ENCODE measurements around the gene AOPEP. TPM values are rescaled to one million over a fixed set of nuclear protein-coding genes. Genes with fewer than 3 reads are reported as not detected.

Gene AOPEP
- total RNA-seq, 1 donor from 2014 or later: 175 TPM

- Histone ChIP-seq H3K36me3 (peaks cover 64% of the 10 kb centered on the region), H3K4me3 (peak overlapping the region; percentile 20), H3K27ac (replicated peaks) (peak overlapping the region; percentile 57), H3K4me1 (peaks cover 100% of the 10 kb centered on the region), H3K9me3 (replicated peaks) (no peaks in the 10 kb centered on the region), H3K27me3 (ENCODE audit: low read depth) (no peaks in the 10 kb centered on the region)
- no peak for DNase-seq
- TF ChIP-seq, protein P1, sequence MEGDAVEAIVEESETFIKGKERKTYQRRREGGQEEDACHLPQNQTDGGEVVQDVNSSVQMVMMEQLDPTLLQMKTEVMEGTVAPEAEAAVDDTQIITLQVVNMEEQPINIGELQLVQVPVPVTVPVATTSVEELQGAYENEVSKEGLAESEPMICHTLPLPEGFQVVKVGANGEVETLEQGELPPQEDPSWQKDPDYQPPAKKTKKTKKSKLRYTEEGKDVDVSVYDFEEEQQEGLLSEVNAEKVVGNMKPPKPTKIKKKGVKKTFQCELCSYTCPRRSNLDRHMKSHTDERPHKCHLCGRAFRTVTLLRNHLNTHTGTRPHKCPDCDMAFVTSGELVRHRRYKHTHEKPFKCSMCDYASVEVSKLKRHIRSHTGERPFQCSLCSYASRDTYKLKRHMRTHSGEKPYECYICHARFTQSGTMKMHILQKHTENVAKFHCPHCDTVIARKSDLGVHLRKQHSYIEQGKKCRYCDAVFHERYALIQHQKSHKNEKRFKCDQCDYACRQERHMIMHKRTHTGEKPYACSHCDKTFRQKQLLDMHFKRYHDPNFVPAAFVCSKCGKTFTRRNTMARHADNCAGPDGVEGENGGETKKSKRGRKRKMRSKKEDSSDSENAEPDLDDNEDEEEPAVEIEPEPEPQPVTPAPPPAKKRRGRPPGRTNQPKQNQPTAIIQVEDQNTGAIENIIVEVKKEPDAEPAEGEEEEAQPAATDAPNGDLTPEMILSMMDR (IDR thresholded peaks at IDR 0.05; ENCODE audit: borderline replicate concordance): no peak
- intact Hi-C loops (cut with micrococcal nuclease): no loop called here
These were observed 286.4 kb downstream of the AOPEP start for GRCh38 chr9:95012902-95013301.

DNA sequence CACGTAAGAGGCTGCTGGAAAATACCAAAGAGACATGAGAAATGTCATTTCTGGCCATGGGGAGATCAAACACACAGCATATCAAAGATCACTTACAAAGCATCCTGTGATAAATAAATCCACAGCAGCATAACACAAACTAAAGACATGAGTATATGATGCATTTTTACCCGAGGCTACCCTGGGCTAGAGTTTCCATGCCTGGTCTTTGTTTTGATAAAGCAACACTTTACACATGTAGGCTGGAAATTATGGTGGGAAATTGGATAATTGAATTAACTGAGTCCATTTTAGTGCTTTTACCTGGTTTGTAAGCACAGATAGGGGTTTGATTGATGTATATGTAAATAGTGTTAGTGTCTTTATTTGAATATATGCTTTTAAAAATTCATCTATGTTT is 288.4 kb downstream of the AOPEP start:
- Histone ChIP-seq H3K27ac (replicated peaks) (peak overlapping the region; percentile 57), H3K4me3 (no peak overlapping the region), H3K27me3 (ENCODE audit: low read depth) (no peaks in the 10 kb centered on the region), H3K4me1 (peaks cover 100% of the 10 kb centered on the region), H3K36me3 (peaks cover 66% of the 10 kb centered on the region), H3K9me3 (replicated peaks) (no peaks in the 10 kb centered on the region)
- DNase-seq: no peak
- TF ChIP-seq, protein P1 (IDR thresholded peaks at IDR 0.05; ENCODE audit: borderline replicate concordance): no peak
- intact Hi-C loops (cut with micrococcal nuclease): no loop called here

GRCh38 chr9:95015569-95015968 is 289.1 kb downstream of the AOPEP start:
- Histone ChIP-seq H3K27me3 (ENCODE audit: low read depth) (no peaks in the 10 kb centered on the region), H3K36me3 (peaks cover 67% of the 10 kb centered on the region), H3K4me1 (peaks cover 100% of the 10 kb centered on the region), H3K4me3 (no peak overlapping the region), H3K9me3 (replicated peaks) (no peaks in the 10 kb centered on the region), H3K27ac (replicated peaks) (peak overlapping the region; percentile 84)
- TF ChIP-seq, protein P1 (IDR thresholded peaks at IDR 0.05; ENCODE audit: borderline replicate concordance): no peak
- DNase-seq: no peak
- intact Hi-C loops (cut with micrococcal nuclease): no loop called here

DNA sequence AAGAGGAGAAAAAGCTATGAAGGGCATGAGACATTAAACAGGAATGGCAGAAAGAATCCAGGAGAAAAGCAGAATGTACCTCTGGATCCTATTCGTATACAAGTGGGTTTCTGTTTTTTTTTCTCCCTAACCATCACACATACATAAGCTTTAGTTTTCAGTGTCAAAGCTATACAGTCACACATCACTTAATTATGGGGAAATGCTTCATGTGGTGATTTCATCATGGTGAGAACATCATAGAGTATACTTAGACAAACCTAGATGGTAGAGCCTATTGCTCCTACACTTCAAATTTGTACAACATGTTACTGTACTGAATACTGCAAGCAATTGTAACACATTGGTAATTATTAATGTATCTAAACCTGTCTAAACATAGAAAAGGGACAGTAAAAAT is 290.6 kb downstream of the AOPEP start:
- no peak for DNase-seq
- H3K9me3 ChIP-seq (replicated peaks): no peaks in the 10 kb centered on the region
- intact Hi-C loops (cut with micrococcal nuclease): no loop called here
- peaks cover 75% of the 10 kb centered on the region for H3K36me3 ChIP-seq
- H3K27ac ChIP-seq (replicated peaks): peak overlapping the region; percentile 84
- peak overlapping the region; percentile 46 for H3K4me3 ChIP-seq
- TF ChIP-seq, protein P1 (IDR thresholded peaks at IDR 0.05; ENCODE audit: borderline replicate concordance): no peak
- H3K27me3 ChIP-seq (ENCODE audit: low read depth): no peaks in the 10 kb centered on the region
- H3K4me1 ChIP-seq: peaks cover 100% of the 10 kb centered on the region

DNA sequence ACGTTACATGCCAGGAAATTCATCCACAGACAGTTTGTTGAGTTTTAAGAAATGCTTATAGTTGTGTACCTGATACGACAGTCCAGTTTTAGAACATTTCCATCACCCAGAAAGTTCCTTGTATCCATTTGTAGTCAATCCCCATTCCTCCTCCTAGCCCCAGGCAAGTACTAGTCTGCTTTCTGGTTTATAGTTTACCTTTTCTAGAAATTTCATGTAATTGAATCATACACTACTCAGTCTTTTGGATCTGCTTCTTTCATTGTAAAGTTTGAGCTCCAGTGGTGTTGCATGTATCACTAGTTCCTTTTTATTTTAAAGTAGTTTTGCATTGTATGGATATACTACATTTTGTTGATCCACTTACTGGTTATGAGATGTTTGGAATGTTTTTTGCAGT is 291.2 kb downstream of the AOPEP start:
- peak overlapping the region; percentile 46 for H3K4me3 ChIP-seq
- intact Hi-C loops (cut with micrococcal nuclease): no loop called here
- no peak for DNase-seq
- peaks cover 100% of the 10 kb centered on the region for H3K4me1 ChIP-seq
- H3K27me3 ChIP-seq (ENCODE audit: low read depth): no peaks in the 10 kb centered on the region
- TF ChIP-seq, protein P1 (IDR thresholded peaks at IDR 0.05; ENCODE audit: borderline replicate concordance): no peak
- peaks cover 75% of the 10 kb centered on the region for H3K36me3 ChIP-seq
- peak overlapping the region; percentile 84 for H3K27ac ChIP-seq (replicated peaks)
- no peaks in the 10 kb centered on the region for H3K9me3 ChIP-seq (replicated peaks)
